GM11168 (cell line): ENCODE results near the gene SUSD4.

Source experiments
- in situ Hi-C: fragments of 300-500 bp; cut with MboI; formaldehyde crosslinking; loops from one replicate; pipeline ENCODE4 v1.12.0; 2022; ENCODE audit warnings: low sequenced_read_pairs; ENCODE audit not compliant: unreplicated experiment

The SUSD4 gene

GRCh38 chr1:223363057-223363855 is 720 bp downstream of the SUSD4 start:
- in situ Hi-C loops: no loop called here

GRCh38 chr1:223358826-223359225 is 5.2 kb downstream of the SUSD4 start:
- in situ Hi-C loops: no loop called here

- in situ Hi-C loops: no loop called here
Measured at GRCh38 chr1:223355699-223356098, 8.3 kb downstream of the SUSD4 start.

GRCh38 chr1:223353939-223354338 is 10.0 kb downstream of the SUSD4 start:
- in situ Hi-C loops: no loop called here

- in situ Hi-C loops: no loop called here
Measured at GRCh38 chr1:223352944-223353343, 11.0 kb downstream of the SUSD4 start.

- in situ Hi-C loops: no loop called here
Measured at GRCh38 chr1:223350361-223350908, 13.5 kb downstream of the SUSD4 start.

- in situ Hi-C loops: no loop called here
Measured at GRCh38 chr1:223349241-223349640, 14.7 kb downstream of the SUSD4 start.

GRCh38 chr1:223348439-223348838 is 15.5 kb downstream of the SUSD4 start:
- in situ Hi-C loops: no loop called here

GRCh38 chr1:223347583-223347982 is 16.4 kb downstream of the SUSD4 start:
- in situ Hi-C loops: no loop called here

- in situ Hi-C loops: no loop called here
Measured at GRCh38 chr1:223346311-223346710, 17.7 kb downstream of the SUSD4 start.

GRCh38 chr1:223345720-223346119 is 18.3 kb downstream of the SUSD4 start:
- in situ Hi-C loops: no loop called here

GRCh38 chr1:223344491-223344890 is 19.5 kb downstream of the SUSD4 start:
- in situ Hi-C loops: no loop called here

GRCh38 chr1:223343692-223344091 is 20.3 kb downstream of the SUSD4 start:
- in situ Hi-C loops: no loop called here

- in situ Hi-C loops: no loop called here
Measured at GRCh38 chr1:223341121-223341520, 22.9 kb downstream of the SUSD4 start.

GRCh38 chr1:223340637-223341036 is 23.3 kb downstream of the SUSD4 start:
- in situ Hi-C loops: no loop called here

- in situ Hi-C loops: no loop called here
Measured at GRCh38 chr1:223339861-223340260, 24.1 kb downstream of the SUSD4 start.

- in situ Hi-C loops: no loop called here
Measured at GRCh38 chr1:223338811-223339746, 24.9 kb downstream of the SUSD4 start.

- in situ Hi-C loops: no loop called here
Measured at GRCh38 chr1:223337174-223337869, 26.7 kb downstream of the SUSD4 start.

- in situ Hi-C loops: no loop called here
Measured at GRCh38 chr1:223334156-223334555, 29.8 kb downstream of the SUSD4 start.

GRCh38 chr1:223332997-223333396 is 31.0 kb downstream of the SUSD4 start:
- in situ Hi-C loops: no loop called here
